K562 (cell line): Measurements from ENCODE around the gene DKK1. TPM values are rescaled to one million over a fixed set of nuclear protein-coding genes. Genes with fewer than 3 reads are reported as not detected.

Experiments
- ATAC-seq: fragments of 200-7000 bp; cut with Tn5 transposase; 3 replicates; pipeline ENCODE4 v1.9.1; 2020; ENCODE audit warnings: moderate library complexity
- BruUV-seq: library from RNA; stranded (reverse); fragments of 400-500 nt; replicated peaks from 2 replicates; lab custom pipeline; 2021; lab: Mats Ljungman, UMichigan
- CTCF ChIA-PET: fragments of 300-600 bp; formaldehyde crosslinking; extraction: SDS; loops from one replicate; lab custom pipeline; 2021; ENCODE audit warnings: low intra/inter-chr PET ratio; lab: Yijun Ruan, JAX
- POLR2A ChIA-PET: fragments of 300-600, 350-650 bp; sonication (Branson Sonifier 250); formaldehyde crosslinking; extraction: SDS; loops from one replicate; lab custom pipeline; 2021; ENCODE audit warnings: antibody characterized with exemption, inconsistent platforms; lab: Yijun Ruan, JAX
- DNase-seq, 4 experiments: peaks; one replicate each; pipeline versions ENCODE4 v3.0.0 to v3.0.0-alpha.2; 2011 to 2018; ENCODE audit warnings: low spot score in 3 of 4, mixed read lengths in 3 of 4; ENCODE audit errors: extremely low read depth in 1 of 4
- FAIRE-seq: peaks from 2 replicates; lab custom pipeline; 2011; peaks lifted over from hg19 to GRCh38; lab: Jason Lieb, UNC
- H2AFZ ChIP-seq: 2 replicates; pipeline ENCODE4 v1.6.0; 2011; ENCODE audit warnings: low read depth, low read length, control low read depth, inconsistent platforms
- H3K27ac ChIP-seq: fragments of 200-600 bp; 3 replicates; pipeline ENCODE4 v1.8.0; 2011; ENCODE audit warnings: low read depth, mild to moderate bottlenecking, control low read depth, inconsistent platforms, low read length, moderate library complexity, mixed read lengths; ENCODE audit errors: extremely low read depth
- H3K27me3 ChIP-seq, 2 experiments: fragments of 300-600 bp in 1 of 2; 2 replicates in 1 of 2; 3 replicates in 1 of 2; pipeline versions ENCODE4 v1.6.0 to v1.8.0; 2011; ENCODE audit warnings: inconsistent platforms in 2 of 2, low read length in 2 of 2, mild to moderate bottlenecking in 1 of 2, mixed read lengths in 1 of 2, moderate library complexity in 1 of 2; ENCODE audit not compliant: control insufficient read depth in 2 of 2, insufficient read depth in 2 of 2
- H3K36me3 ChIP-seq: fragments of 300-600 bp; 3 replicates; pipeline ENCODE4 v1.8.0; 2011; ENCODE audit warnings: mild to moderate bottlenecking, low read length, inconsistent platforms; ENCODE audit not compliant: control insufficient read depth, insufficient read depth
- H3K4me1 ChIP-seq, 2 experiments: fragments of 200-600 bp in 1 of 2; replicated peaks in 1 of 2; 2 replicates in 1 of 2; 3 replicates in 1 of 2; pipeline versions ENCODE4 v1.5.1 to v1.8.0; 2011; ENCODE audit warnings: inconsistent platforms in 2 of 2, low read length in 2 of 2, mild to moderate bottlenecking in 1 of 2, mixed read lengths in 1 of 2, moderate library complexity in 1 of 2; ENCODE audit not compliant: control insufficient read depth in 2 of 2, insufficient read depth in 2 of 2
- H3K4me2 ChIP-seq: 2 replicates; pipeline ENCODE4 v1.6.1; 2011; ENCODE audit warnings: low read length, control low read depth, inconsistent platforms, mixed read lengths; ENCODE audit not compliant: insufficient read depth
- H3K4me3 ChIP-seq: fragments of 200-600 bp; sonication (generic), shearing (Covaris generic); 2 replicates; pipeline ENCODE4 v1.5.1; 2016; ENCODE audit warnings: control low read depth, inconsistent platforms
- H3K79me2 ChIP-seq: fragments of 200-600 bp; 3 replicates; pipeline ENCODE4 v1.8.0; 2011; ENCODE audit warnings: low read length, inconsistent platforms; ENCODE audit not compliant: control insufficient read depth, insufficient read depth
- H3K9ac ChIP-seq, 2 experiments: 2 replicates each; pipeline versions ENCODE4 v1.6.0 to v1.6.1; 2011; ENCODE audit warnings: low read depth in 2 of 2, low read length in 2 of 2, control low read depth in 1 of 2, inconsistent platforms in 1 of 2, mild to moderate bottlenecking in 1 of 2, mixed read lengths in 1 of 2; ENCODE audit not compliant: insufficient read depth in 1 of 2
- H3K9me1 ChIP-seq: one replicate; pipeline ENCODE4 v1.6.0; 2011; ENCODE audit warnings: inconsistent platforms, mild to moderate bottlenecking, low read length, moderate library complexity; ENCODE audit not compliant: control insufficient read depth, insufficient read depth
- H3K9me3 ChIP-seq: replicated peaks from 2 replicates; pipeline ENCODE4 v1.5.1; 2011; ENCODE audit warnings: low read depth, low read length, inconsistent platforms; ENCODE audit not compliant: control insufficient read depth, insufficient read depth
- H4K20me1 ChIP-seq: replicated peaks from 2 replicates; pipeline ENCODE4 v1.6.1; 2011; ENCODE audit warnings: low read length, inconsistent platforms, mixed read lengths; ENCODE audit not compliant: control insufficient read depth, insufficient read depth
- DPF2 ChIP-seq: fragments of 450-650 bp; IDR thresholded peaks from 2 replicates; pipeline ENCODE4 v1.6.1; 2016
- E2F5 ChIP-seq: sonication (generic); formaldehyde crosslinking; IDR thresholded peaks from 2 replicates; pipeline ENCODE4 v1.8.0; 2022; ENCODE audit warnings: mild to moderate bottlenecking, missing genetic modification reagents
- ELF1 ChIP-seq: fragments of 200-800 bp; sonication (Bioruptor generic); IDR thresholded peaks from 2 replicates; pipeline ENCODE4 v1.6.1; 2016; ENCODE audit warnings: missing genetic modification characterization, missing compliant biosample characterization
- KAT8 ChIP-seq: fragments of 450-650 bp; IDR thresholded peaks from 2 replicates; pipeline ENCODE4 v1.6.1; 2016; ENCODE audit warnings: low read depth, mild to moderate bottlenecking
- MAX ChIP-seq: sonication (generic); formaldehyde crosslinking; IDR thresholded peaks from 2 replicates; pipeline ENCODE4 v1.9.0; 2022; ENCODE audit warnings: mild to moderate bottlenecking, missing genetic modification reagents
- MYBL2 ChIP-seq, 2 experiments: fragments of 450-650 bp in 1 of 2; sonication (generic) in 1 of 2; formaldehyde crosslinking in 1 of 2; IDR thresholded peaks; 2 replicates each; pipeline versions ENCODE4 v1.6.1 to v1.8.1; 2017 to 2022; ENCODE audit warnings: borderline replicate concordance in 1 of 2, inconsistent platforms in 1 of 2, low read depth in 1 of 2, mild to moderate bottlenecking in 1 of 2, missing genetic modification reagents in 1 of 2, moderate library complexity in 1 of 2
- PRPF4 ChIP-seq: fragments of 200-400 bp; formaldehyde crosslinking; IDR thresholded peaks from one replicate; pipeline ENCODE4 v1.6.1; 2017; ENCODE audit warnings: low read length, low read depth, mild to moderate bottlenecking; ENCODE audit not compliant: insufficient read depth, poor library complexity, severe bottlenecking
- RREB1 ChIP-seq: fragments of 250-450 bp; sonication (Bioruptor Pico); IDR thresholded peaks from 2 replicates; pipeline ENCODE4 v1.4.0; 2020
- SAFB2 ChIP-seq: fragments of 200-400 bp; formaldehyde crosslinking; IDR thresholded peaks from 2 replicates; pipeline ENCODE4 v1.6.1; 2018; ENCODE audit warnings: borderline replicate concordance, low read length, low read depth, moderate library complexity; ENCODE audit not compliant: severe bottlenecking
- SETDB1 ChIP-seq: IDR thresholded peaks from one replicate; pipeline ENCODE4 v1.6.1; 2012; ENCODE audit warnings: low read length, control low read depth, inconsistent platforms
- STAT6 ChIP-seq: sonication (generic); formaldehyde crosslinking; IDR thresholded peaks from 2 replicates; pipeline ENCODE4 v1.8.1; 2023; ENCODE audit warnings: mild to moderate bottlenecking, missing genetic modification reagents
- ZNF253 ChIP-seq: fragments of 250-450 bp; sonication (Bioruptor Pico); conservative IDR thresholded peaks from 2 replicates; pipeline ENCODE4 v1.6.1; 2021; ENCODE audit warnings: mild to moderate bottlenecking
- ZNF445 ChIP-seq: fragments of 250-450 bp; sonication (Bioruptor Pico); IDR thresholded peaks from 2 replicates; pipeline ENCODE4 v1.4.0; 2020; ENCODE audit warnings: low read depth, mild to moderate bottlenecking, moderate library complexity
- ZNF644 ChIP-seq: fragments of 200-800 bp; sonication (Bioruptor generic); IDR thresholded peaks from 2 replicates; pipeline ENCODE4 v1.6.1; 2016; ENCODE audit warnings: low read depth, missing genetic modification characterization, missing compliant biosample characterization
- WGBS: fragments of 100-300 bp; shearing (Covaris generic); methylation state at CpG from one replicate; pipeline ENCODE4 v1.1.6; 2016; ENCODE audit warnings: low coverage, mixed read lengths; ENCODE audit not compliant: insufficient coverage; ENCODE audit errors: missing lambda C conversion rate; 5-methylcytosine and 5-hydroxymethylcytosine counted together
- in situ Hi-C: fragments of 300-500 bp; cut with MboI; formaldehyde crosslinking; loops from 4 replicates; pipeline ENCODE4 v1.15.0; 2018; ENCODE audit warnings: inconsistent platforms, mixed read lengths
- intact Hi-C: fragments of 100-400 bp; cut with micrococcal nuclease; formaldehyde crosslinking; loops from 2 replicates; pipeline ENCODE4 v1.14.2; 2022
- polyA plus RNA-seq, 8 experiments: library from polyadenylated mRNA; depleted of rRNA in 4 of 8; stranded (reverse) in 5 of 8; unstranded in 3 of 8; fragments of >200 nt; fragmentation: Nextera tagmentation in 2 of 8; fragmentation: Illumina TruSeq in 1 of 8; extraction: Ambion mirVana in 2 of 8; extraction: Trizol in 1 of 8; gene quantifications; 2 replicates each; pipeline versions ENCODE4 v1.2.1 to v1.2.3, GENCODE V29; 2011 to 2014; ENCODE audit warnings: inconsistent platforms in 1 of 8, missing spikeins in 1 of 8
- total RNA-seq, 7 experiments: library from RNA; depleted of rRNA in 6 of 7; stranded (reverse); fragments of >200 nt in 6 of 7; fragmentation: Illumina TruSeq in 2 of 7; extraction: Trizol in 2 of 7; gene quantifications; 2 replicates each; pipeline versions ENCODE4 v1.2.1 to v1.2.3, GENCODE V29; 2011 to 2021; ENCODE audit warnings: low replicate concordance in 1 of 7

The DKK1 gene
- total and polyA plus RNA-seq, 9 of the 15 experiments (the other 6 are each of a cell fraction or from before 2014, with no cell fraction given) = 0.13 TPM; not detected in 8

GRCh38 chr10:52347327-52347667 is 33.2 kb downstream of the DKK1 start:
- Histone ChIP-seq H3K9ac (no peak overlapping the region), H3K79me2 (no peaks in the 10 kb centered on the region), H3K27ac (no peak overlapping the region), H3K9me1 (no peaks in the 10 kb centered on the region), H3K9me3 (no peaks in the 10 kb centered on the region; the same call in 1 of the 2 replicates), H3K4me1 (no peaks in the 10 kb centered on the region), H3K4me2 (no peak overlapping the region), H4K20me1 (no peaks in the 10 kb centered on the region), H3K4me3 (no peak overlapping the region), H3K36me3 (no peaks in the 10 kb centered on the region), H3K27me3 (no peaks in the 10 kb centered on the region), H2AFZ (no peak overlapping the region)
- 7% methylated on average over 5 of the region's 5 CpGs for WGBS
- ChIA-PET POLR2A (no interaction called here), CTCF (no interaction called here)
- intact Hi-C loops = no loop called here
- ATAC-seq (no peak), DNase-seq (no peak), FAIRE-seq (no peak)
- no TSS peak for BruUV-seq
- in situ Hi-C loops = no loop called here
- no peak for TF ChIP-seq PRPF4
- no peak for TF ChIP-seq STAT6
- no peak for TF ChIP-seq E2F5 (CRISPR knock-in tag)
- no peak for TF ChIP-seq ZNF644 (tag)
- TF ChIP-seq ZNF445 = no peak
- no peak for TF ChIP-seq DPF2
- no peak for TF ChIP-seq SETDB1
- no peak for TF ChIP-seq KAT8
- TF ChIP-seq SAFB2 = no peak
- TF ChIP-seq MAX (CRISPR knock-in tag) = no peak
- no peak for TF ChIP-seq ZNF253
- no peak for TF ChIP-seq ELF1
- no peak for TF ChIP-seq MYBL2 (IDR thresholded peaks at IDR 0.05; ENCODE audit: low read depth)
- no peak for TF ChIP-seq MYBL2 (CRISPR knock-in tag; IDR thresholded peaks at IDR 0.05; ENCODE audit: borderline replicate concordance)
- TF ChIP-seq RREB1 (CRISPR knock-in tag) = no peak
